Measurements from ENCODE around the gene STK40. TPM values are rescaled to one million over a fixed set of nuclear protein-coding genes. Genes with fewer than 3 reads are reported as not detected.

STK40 gene
- total and polyA plus RNA-seq, 9 of the 15 experiments (the other 6 are each of a cell fraction or from before 2014, with no cell fraction given), result 0.69 to 94.3 (median 39.1) TPM

DNA sequence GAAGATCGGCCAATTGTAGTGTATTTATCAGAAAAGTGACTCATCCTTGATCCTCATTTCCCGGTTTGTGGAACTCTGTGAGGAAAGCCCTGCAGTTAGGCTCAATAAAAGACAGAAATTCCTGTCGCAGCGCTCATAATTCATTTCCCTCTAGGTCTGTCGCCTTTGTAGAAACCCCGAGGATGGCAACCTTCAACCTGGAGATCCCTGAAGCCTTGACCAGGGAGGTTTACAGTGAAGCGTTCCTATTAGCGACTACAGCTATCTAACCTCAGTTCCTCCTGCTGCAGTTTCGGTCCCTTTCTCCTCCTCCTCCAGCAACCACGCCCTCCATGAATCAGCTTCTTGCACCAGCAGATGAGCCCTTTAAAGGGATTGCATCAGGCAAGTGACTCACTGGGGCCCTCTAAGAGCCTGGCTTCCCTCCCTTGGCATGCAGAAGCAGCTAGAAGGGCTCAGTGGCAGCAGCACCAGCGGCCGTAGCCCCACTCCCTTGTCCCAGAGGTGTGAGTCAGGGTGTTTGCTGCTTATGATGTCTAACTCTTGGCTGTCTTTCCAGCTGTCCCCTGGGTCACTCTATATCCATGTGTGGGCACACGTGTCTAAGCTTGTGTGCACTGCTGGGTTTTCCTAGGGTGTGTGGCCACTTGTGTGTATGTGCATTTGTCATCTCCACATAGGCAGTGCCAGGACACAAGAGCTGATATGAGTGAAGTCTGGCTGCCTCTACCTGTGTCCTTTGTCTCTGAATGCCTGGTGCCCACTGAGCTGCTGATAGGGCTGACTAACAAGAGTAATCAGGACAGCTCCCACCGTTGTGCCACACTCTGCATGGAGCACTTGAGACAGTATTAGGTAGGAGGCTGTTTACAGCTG lies 779 bp upstream of the STK40 start (continued):
- TF ChIP-seq, protein P1, sequence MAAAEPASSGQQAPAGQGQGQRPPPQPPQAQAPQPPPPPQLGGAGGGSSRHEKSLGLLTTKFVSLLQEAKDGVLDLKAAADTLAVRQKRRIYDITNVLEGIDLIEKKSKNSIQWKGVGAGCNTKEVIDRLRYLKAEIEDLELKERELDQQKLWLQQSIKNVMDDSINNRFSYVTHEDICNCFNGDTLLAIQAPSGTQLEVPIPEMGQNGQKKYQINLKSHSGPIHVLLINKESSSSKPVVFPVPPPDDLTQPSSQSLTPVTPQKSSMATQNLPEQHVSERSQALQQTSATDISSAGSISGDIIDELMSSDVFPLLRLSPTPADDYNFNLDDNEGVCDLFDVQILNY (CRISPR knock-in tag; IDR thresholded peaks at IDR 0.05), result peak; percentile 81; the same call in 1 of the 2 replicates
- TF ChIP-seq MECOM (CRISPR knock-in tag; IDR thresholded peaks at IDR 0.05) (peak; percentile 79), NUFIP1 (IDR thresholded peaks at IDR 0.05; ENCODE audit: partially characterized antibody) (peak; percentile 14), TEAD1 (CRISPR knock-in tag; IDR thresholded peaks at IDR 0.05) (peak in 1 of 2 experiments; percentile 86; a peak in 3 of 4 replicates), ZNF121 (CRISPR knock-in tag; conservative IDR thresholded peaks at IDR 0.05) (no peak), GABPA (tag; conservative IDR thresholded peaks at IDR 0.05; ENCODE audit: low read depth) (no peak; the same call in 1 of the 2 replicates), ELF2 (CRISPR knock-in tag; IDR thresholded peaks at IDR 0.05) (no peak), CEBPB (tag; IDR thresholded peaks at IDR 0.05) (peak; percentile 100), ZNF347 (CRISPR knock-in tag; IDR thresholded peaks at IDR 0.05; ENCODE audit: low read depth) (peak; percentile 72; the same call in 1 of the 2 replicates), XRCC4 (IDR thresholded peaks at IDR 0.05; ENCODE audit: extremely low read depth, insufficient read depth, insufficient read length) (no peak), GTF2A2 (tag; IDR thresholded peaks at IDR 0.05) (peak; percentile 79), ZNF143 (CRISPR knock-in tag; IDR thresholded peaks at IDR 0.05) (0 out of 2 replicates have a peak, but pooled peaks have one; percentile 8), HEY1 (CRISPR knock-in tag; IDR thresholded peaks at IDR 0.05; ENCODE audit: borderline replicate concordance) (peak; percentile 69), SMARCA5 (IDR thresholded peaks at IDR 0.05) (peak; percentile 85; the same call in 1 of the 2 replicates), AFF1 (IDR thresholded peaks at IDR 0.05; ENCODE audit: low read depth in 1 of 2, partially characterized antibody in 2 of 2) (peak; percentile 73 to 90), ZNF282 (CRISPR knock-in tag; IDR thresholded peaks at IDR 0.05) (no peak)
- TF ChIP-seq, protein P2, sequence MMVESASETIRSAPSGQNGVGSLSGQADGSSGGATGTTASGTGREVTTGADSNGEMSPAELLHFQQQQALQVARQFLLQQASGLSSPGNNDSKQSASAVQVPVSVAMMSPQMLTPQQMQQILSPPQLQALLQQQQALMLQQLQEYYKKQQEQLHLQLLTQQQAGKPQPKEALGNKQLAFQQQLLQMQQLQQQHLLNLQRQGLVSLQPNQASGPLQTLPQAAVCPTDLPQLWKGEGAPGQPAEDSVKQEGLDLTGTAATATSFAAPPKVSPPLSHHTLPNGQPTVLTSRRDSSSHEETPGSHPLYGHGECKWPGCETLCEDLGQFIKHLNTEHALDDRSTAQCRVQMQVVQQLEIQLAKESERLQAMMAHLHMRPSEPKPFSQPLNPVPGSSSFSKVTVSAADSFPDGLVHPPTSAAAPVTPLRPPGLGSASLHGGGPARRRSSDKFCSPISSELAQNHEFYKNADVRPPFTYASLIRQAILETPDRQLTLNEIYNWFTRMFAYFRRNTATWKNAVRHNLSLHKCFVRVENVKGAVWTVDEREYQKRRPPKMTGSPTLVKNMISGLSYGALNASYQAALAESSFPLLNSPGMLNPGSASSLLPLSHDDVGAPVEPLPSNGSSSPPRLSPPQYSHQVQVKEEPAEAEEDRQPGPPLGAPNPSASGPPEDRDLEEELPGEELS (CRISPR knock-in tag; IDR thresholded peaks at IDR 0.05; ENCODE audit: borderline replicate concordance), result no peak; the same call in 1 of the 2 replicates
- TF ChIP-seq, protein P3, sequence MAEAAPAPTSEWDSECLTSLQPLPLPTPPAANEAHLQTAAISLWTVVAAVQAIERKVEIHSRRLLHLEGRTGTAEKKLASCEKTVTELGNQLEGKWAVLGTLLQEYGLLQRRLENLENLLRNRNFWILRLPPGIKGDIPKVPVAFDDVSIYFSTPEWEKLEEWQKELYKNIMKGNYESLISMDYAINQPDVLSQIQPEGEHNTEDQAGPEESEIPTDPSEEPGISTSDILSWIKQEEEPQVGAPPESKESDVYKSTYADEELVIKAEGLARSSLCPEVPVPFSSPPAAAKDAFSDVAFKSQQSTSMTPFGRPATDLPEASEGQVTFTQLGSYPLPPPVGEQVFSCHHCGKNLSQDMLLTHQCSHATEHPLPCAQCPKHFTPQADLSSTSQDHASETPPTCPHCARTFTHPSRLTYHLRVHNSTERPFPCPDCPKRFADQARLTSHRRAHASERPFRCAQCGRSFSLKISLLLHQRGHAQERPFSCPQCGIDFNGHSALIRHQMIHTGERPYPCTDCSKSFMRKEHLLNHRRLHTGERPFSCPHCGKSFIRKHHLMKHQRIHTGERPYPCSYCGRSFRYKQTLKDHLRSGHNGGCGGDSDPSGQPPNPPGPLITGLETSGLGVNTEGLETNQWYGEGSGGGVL (CRISPR knock-in tag; IDR thresholded peaks at IDR 0.05), result no peak; the same call in 1 of the 2 replicates
